ENCODE data around the gene TNK2.

The TNK2 gene

GRCh38 chr3:195888311-195888761 is 20.0 kb downstream of the TNK2 start:
- DNase-seq (ENCODE audit: low read depth), result no peak
- no peak overlapping the region for H3K4me3 ChIP-seq (ENCODE audit: low read depth, low read length)

GRCh38 chr3:195887670-195888069 is 20.7 kb downstream of the TNK2 start:
- DNase-seq (ENCODE audit: low read depth), result no peak
- no peak overlapping the region for H3K4me3 ChIP-seq (ENCODE audit: low read depth, low read length)

- DNase-seq (ENCODE audit: low read depth), result peak; percentile 43
These were observed 21.9 kb downstream of the TNK2 start for GRCh38 chr3:195886181-195887141.

DNA sequence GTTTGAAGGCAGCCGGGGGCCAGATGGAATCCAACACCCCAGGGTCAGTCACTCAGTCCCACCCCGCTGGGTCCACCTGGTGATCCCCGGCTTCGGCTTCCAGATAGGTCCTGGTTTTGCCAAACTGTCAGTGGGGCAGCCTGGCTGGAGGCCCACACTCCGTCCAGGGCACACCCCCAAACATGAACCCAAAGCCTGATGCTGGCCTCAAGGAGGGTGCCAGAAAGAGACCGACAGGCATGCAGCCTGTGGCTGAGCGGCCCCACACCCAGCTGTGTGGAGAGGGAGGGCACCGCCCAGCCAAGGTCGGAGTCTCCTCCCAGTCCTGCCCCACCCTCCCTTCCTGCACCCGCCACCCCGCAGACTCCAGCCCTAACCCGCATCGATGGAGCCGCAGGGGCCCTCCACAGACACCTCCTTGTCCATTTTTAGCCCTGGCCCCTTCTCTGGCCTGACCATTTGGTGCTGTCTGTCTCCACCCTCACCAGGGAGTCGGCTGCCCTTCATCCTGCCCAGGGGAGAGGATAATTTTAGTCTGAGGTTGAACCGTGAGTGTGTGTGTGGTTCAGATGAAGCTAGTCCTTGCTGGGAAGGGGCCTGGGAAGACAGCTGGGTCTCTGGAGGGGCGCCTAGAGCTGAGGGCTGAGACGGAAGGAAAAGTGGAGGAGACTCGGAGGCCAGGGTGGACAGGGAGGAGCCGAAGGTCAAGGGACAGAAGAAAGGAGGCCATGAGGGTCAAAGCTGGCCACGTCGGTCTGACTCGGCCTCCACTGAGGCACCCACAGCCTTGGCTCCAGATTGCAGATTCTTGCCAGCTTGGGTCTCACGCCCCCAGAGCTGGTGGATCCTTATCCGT is 23.1 kb downstream of the TNK2 start:
- DNase-seq (ENCODE audit: low read depth), result peak; percentile 48
- no peak overlapping the region for H3K4me3 ChIP-seq (ENCODE audit: low read depth, low read length)

More at GRCh38 chr3:195886181-195887141, 21.9 kb downstream of the TNK2 start:
- no peak overlapping the region for H3K4me3 ChIP-seq (ENCODE audit: low read depth, low read length)

DNA sequence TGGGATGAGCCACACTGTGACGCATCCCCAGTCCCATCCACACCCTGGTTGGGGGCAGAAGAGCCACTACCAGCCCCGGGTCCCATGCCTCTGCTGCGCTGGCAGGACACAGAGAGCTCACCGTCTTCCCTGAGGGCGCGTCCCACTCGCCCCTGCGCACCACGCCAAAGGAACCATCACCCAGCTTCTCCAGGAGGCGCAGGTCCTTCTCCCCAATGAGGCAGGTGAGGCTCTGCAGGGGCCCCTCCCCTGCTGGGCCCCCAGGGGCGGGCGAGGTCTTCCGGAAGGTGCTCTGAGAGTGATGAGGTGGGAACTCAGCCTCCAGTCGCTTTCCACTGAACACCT is 23.7 kb downstream of the TNK2 start:
- no peak overlapping the region for H3K4me3 ChIP-seq (ENCODE audit: low read depth, low read length)

GRCh38 chr3:195883801-195884200 is 24.6 kb downstream of the TNK2 start:
- H3K4me3 ChIP-seq (ENCODE audit: low read depth, low read length), result no peak overlapping the region
- DNase-seq (ENCODE audit: low read depth), result no peak

More for the DNA sequence above, 23.7 kb downstream of the TNK2 start:
- DNase-seq (ENCODE audit: low read depth), result no peak

- no peak overlapping the region for H3K4me3 ChIP-seq (ENCODE audit: low read depth, low read length)
- no peak for DNase-seq (ENCODE audit: low read depth)
These were observed 25.2 kb downstream of the TNK2 start for GRCh38 chr3:195883160-195883559.

GRCh38 chr3:195882002-195882441 is 26.3 kb downstream of the TNK2 start:
- H3K4me3 ChIP-seq (ENCODE audit: low read depth, low read length), result no peak overlapping the region
- no peak for DNase-seq (ENCODE audit: low read depth)

GRCh38 chr3:195881276-195881988 is 26.9 kb downstream of the TNK2 start:
- H3K4me3 ChIP-seq (ENCODE audit: low read depth, low read length), result no peak overlapping the region
- DNase-seq (ENCODE audit: low read depth), result no peak

- H3K4me3 ChIP-seq (ENCODE audit: low read depth, low read length), result no peak overlapping the region
- no peak for DNase-seq (ENCODE audit: low read depth)
These were observed 28.3 kb downstream of the TNK2 start for GRCh38 chr3:195880037-195880431.

DNA sequence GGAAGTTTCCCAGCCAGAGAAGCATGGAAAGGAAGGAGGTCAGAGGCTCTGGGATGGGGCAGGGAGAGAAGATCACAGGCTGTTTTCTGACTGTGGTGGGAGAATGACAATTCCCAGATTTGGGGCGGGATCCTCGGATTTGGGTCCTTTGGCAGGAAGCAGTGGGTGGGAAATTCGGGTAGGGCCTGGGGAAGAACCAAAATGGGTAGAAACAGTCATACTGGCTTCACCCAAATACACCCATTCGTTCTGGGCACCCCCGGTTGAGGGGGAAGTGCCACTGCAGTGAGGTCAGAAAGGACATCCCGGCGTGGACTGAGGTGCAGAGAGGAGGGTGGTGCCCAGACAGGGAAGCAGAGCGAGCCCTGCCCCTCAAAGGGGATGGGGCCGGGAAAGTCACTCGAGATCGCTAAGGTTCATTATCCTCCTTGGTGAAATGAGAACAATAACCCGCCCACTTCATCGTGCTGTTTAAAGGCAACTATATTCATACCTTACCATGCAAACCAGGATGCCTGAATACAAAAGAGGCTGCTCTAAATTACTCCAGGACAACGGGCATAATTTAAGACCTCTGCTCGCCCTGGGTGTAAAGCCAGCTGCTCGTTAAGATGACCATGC is 28.8 kb downstream of the TNK2 start:
- DNase-seq (ENCODE audit: low read depth), result no peak
- no peak overlapping the region for H3K4me3 ChIP-seq (ENCODE audit: low read depth, low read length)

DNA sequence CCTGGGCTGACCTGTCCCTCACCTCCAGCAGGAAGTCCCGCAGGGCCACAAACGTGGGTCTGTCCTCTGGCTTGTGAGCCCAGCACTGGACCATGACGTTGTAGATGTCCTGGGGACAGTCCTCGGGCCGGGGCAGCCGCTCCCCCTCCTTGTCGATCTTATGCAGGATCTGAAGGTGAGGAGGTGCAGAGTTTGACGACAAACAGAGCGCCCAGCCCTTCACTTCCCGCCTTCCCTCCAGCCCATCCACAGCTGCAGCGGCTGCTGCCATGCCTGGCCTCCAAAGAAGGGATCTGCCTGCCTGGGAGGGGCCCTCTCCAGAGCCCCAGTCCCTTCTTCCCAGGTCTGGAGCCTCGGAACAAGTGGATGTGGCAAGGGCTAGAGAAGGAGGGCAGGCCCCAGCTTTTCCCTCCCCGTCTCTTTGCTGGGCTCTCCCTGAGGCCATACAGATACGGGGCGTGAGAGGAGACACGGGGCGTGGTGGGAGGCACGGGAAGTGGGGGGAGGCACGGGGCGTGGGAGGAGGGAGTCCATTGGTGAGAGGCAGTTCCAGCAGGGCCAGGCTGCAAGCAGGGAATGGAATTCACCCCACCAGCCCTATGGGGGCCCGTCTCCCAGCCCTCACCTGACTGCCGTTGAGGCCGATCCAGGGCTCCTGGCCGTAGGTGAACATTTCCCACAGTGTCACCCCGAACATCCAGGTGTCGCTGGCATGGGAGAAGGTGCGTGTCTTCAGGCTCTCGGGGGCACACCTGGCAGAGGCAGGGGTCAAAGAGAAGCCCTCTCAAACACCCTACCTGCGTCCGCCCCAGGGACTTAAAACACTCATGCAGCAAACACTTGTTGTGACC is 29.7 kb downstream of the TNK2 start:
- H3K4me3 ChIP-seq (ENCODE audit: low read depth, low read length), result no peak overlapping the region
- no peak for DNase-seq (ENCODE audit: low read depth)

DNA sequence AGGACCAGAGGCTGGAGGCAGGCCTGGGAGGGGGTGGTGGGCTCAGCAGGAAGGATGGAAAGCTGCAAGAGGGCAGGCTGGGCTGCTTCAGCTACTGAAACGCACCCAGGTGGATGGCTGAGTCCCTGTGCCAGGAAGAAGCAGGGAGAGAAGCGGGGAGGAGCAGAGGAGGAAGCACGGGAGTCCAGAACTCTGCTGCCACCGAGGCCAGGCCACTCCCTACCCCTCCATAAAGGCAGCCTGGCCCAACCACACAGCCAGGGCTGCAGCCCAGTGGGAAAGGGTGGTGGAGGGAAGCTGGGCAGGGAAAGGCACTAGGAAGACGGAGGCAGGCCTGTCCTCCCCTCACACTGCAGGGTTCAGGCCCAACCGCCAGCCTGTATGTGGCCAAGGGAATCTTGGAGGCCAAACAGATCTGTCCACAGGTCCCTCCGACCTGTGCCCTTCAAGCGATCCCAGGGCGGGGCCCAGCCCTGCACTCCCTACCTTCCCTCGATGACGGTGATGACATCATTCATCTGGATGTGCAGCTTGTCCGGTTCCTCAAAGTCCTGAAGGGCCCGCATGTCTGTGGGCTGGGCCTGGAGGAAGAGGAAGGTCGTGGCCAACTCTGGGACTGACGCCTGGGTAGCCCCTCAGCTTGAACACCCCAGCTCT is 30.5 kb downstream of the TNK2 start:
- H3K4me3 ChIP-seq (ENCODE audit: low read depth, low read length), result no peak overlapping the region
- DNase-seq (ENCODE audit: low read depth), result no peak

GRCh38 chr3:195877136-195877715 is 31.1 kb downstream of the TNK2 start:
- no peak for DNase-seq (ENCODE audit: low read depth)
- no peak overlapping the region for H3K4me3 ChIP-seq (ENCODE audit: low read depth, low read length)

DNA sequence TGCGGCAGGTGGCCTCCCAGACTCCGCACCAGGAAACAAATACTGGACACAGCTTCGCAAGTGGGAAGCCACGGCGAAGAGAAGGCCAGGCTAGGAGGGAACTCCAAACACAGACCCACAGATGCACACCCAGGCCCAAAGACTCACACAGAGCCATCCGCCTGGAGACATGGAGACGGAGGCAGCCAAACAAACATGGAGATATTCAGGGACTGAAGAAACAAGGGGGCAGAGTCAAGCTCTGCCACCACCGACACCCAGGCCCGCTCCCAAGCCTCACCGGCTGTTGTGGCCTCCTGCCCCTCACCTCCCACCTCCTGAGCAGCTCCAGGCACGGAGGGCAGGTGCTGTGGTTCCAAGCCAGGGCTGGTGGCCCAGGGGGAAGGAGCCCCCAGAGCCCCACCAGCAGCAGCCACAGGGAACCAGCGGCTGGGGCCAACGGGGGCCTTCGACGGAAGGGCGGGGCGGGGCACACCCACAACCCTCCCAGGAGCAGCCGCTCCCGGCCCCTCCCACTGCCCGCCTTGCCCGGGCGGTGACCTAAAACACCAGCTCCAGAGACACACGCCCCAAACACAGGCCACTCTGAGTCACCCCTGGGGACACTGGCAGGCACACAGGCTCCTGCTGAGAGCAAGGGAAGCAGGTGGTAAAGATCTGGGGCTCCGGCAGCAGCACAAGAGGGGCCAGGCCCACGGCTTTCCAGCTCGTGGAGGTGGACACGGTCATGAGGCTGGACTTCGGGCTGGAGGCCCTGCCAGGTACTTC is 31.9 kb downstream of the TNK2 start:
- no peak for DNase-seq (ENCODE audit: low read depth)
- no peak overlapping the region for H3K4me3 ChIP-seq (ENCODE audit: low read depth, low read length)

DNA sequence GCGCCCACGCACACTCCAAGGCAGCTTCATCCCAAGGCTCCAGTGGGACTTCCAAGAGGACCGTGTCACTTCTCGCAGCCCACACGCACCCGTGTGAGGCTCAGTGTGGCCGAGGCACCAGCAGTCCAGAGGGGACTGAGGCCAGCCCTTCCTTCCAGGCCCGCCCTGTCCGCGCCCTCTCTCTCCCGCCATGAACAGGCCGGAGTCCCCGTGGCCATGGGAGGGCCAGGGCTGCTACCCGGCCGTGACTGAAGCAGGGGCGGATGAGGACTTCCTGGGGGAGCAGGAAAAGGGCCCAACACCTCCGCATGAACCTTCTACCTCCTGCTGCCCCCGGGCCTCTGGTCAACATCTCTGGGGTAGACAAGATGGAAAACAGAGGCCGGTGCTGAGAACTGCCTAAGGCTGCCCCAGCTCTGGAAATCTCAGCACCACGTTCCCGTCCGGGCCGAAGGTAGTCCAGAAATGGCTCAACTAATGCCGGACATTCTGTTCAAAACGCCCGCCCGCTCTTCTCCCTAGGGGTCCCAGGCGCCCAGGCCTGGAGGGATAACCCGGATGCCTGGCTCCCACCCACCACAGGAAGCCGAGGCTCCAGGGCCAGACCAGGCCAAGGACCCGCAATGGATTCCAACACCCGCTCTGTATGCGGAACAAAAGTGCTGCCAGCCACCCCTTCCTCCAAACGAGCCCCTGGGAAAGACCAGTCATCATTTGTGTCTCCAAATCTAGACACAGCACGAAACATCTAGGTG is 32.7 kb downstream of the TNK2 start:
- DNase-seq (ENCODE audit: low read depth), result no peak
- no peak overlapping the region for H3K4me3 ChIP-seq (ENCODE audit: low read depth, low read length)

Data from skeletal muscle cell (primary cell).